MV-4-11 (cell line): ENCODE data around the gene CEACAM21.

Experiments
- DNase-seq: peaks from one replicate; lab custom pipeline; 2025; lab: John Stamatoyannopoulos, UW

Gene CEACAM21

DNA sequence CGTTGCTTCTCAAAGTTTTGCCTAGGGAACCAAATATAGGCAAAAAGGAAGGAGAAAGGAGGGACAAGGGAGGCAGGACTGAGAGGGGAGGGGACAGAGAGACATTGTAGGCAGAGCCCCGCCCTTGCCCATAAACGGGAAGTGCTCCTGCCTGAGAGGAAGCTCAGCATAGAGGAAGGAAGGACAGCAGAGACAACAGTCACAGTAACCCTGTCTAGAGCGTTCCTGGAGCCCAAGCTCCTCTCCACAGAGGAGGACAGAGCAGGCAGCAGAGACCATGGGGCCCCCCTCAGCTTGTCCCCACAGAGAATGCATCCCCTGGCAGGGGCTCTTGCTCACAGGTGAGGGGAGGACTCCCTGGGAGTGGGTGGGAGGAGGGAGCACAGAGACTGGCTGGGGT, at the start of gene CEACAM21:
Gene CEACAM21 (plus strand): TSS at position 169 of the 400 bp plus-strand sequence. CDS start 109 bp downstream, at position 278.
- DNase-seq, result peak; percentile 96

DNA sequence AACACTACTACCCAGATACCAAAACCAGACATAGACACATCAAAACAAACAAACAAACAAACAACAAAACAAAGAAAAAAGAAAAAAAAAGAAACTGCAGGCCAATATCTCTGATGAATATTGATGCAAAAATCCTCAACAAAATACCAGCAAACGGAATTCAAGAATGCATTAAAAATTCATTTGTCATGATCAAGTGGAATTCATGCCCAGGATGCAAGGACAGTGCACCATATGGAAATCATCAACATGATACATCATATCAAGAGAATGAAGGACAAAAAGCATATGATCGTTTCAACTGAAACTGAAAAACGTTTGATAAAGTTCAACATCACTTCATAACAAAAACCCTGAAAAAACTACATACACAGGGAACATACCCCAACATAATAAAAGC, 48.9 kb upstream of the CEACAM21 start:
- DNase-seq, result no peak

DNA sequence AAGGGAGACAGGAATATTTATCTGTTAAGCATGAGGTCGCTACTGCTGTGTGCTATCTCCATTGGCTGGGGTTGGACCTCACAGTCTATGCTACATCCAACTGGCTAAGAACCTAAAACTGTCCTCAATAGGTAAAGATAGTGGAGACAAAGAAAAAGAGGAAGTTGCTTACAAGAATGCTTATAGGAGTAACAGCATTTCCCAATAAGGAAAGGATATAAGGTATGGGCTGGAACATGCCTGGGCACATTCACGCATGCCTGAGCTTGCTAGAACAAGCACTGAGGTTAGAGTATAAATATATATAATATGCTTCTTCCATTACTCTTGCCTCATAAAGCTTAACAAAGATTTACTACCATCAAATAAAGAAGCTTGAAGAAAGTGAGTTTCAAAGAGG, 47.9 kb upstream of the CEACAM21 start:
- peak; percentile 83 for DNase-seq

DNA sequence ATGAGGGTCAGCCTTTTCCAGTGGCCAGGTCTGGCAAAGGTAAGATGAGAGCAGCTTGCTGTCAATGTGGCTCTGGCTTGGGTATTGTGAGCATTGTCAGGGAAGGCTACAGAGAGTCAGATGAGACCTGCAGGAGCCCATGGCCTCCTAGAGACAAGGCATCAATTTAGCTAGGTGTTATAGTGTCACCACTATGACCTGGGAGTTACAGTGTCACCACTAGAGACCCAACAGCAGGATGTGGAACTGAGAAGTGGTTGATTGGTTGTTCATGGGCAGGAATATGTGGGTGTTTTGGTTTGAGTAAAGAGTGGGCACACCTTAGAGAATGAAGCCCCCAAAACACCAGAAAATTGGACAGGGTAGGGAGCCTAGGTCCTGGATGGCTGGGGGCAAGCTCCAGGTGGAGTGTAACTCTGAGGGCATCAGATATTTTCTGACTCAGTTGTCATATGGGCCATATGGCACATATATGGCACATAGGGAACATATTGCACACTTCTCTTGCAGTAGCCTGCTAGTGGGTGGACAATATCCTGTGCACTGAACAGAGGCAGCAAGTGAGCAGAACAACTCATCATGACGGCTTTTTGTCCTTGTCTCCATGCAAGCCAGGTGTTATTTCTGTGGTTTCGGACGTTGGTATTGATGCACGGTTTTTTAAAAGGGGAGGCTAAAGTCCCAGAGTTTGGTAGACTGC, 46.3 kb upstream of the CEACAM21 start:
- DNase-seq, result no peak

DNA sequence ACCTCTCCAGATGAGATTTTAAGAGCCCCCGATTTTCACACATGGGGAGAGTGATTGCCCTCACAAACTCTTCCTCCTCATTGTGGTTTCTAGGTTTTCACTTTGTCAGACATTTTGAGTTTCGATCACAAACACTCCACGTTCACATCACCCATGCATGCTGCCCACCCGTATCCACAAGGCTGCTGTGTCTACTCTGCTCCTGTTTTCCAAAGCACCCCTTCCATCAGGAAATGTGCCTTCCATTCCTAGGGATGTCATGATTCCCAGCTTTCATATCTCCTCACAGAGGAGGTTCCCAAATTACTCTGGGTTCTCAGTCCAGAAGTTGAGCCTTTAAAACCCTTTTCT, 45.8 kb upstream of the CEACAM21 start:
- no peak for DNase-seq

DNA sequence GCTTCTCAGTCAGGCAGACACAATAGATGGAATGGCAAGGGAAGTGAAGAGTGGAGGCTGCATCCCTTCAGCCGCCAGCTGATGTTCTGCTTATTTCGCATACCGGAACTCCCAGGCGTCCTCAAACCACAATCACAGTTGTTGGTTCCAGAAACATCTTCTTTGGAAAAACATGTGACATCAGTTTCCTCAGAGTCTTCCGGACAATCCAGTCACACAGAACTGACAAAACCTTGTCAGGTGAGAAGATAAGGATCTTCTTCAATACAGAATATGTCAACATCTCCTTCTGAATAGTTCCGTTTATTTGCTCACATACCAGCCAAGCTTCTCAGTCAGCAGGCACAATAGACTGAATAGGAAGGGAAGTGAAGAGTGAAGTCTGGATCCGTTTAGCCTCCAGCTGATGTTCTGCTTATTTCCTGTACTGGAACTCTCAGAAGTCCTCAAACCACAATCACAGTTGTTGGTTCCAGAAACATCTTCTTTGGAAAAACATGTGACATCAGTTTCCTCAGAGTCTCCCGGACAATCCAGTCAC, 45.1 kb upstream of the CEACAM21 start:
- peak; percentile 86 for DNase-seq

DNA sequence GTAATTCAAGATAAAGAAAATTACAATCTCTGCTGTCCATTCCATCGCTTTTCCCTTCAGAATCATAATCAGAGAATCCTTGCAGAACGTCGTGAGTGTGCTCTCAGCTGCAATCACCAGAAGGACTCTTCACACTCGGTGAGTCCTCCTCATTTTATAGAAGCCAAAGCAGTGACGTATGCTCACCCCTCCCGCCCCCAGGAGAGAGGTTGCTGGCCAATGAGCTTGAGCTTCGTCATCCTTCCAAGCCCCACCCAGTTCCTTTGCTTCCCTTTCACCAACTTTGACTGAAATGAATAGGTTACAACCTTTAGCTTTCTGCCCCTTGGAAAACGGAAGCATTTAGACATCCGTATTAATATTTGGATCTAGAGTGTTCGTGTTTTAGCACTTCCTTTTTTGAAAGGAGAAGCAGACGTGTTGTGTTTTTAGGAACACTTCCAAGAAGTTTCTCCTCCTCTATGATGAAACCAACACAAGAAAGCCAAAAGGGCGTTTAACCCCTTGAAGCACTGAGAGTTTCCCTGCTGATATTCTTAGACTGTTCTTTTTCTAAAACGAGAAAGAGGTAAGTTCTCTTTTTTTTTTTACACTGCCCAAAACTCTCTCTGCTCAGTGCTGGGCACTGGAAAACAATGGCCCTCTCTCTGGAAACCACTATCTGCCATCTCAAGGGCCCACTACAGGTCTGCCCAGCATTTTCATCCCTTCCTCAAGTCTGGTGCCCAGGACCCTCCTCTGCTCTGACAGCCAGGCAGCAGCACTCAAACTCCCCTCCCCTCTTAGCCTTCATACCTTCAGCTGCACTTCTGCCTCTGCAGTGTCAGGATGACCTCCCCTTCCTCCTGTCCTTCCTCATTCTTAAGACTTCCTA, 44.3 kb upstream of the CEACAM21 start:
- DNase-seq, result peak; percentile 100

DNA sequence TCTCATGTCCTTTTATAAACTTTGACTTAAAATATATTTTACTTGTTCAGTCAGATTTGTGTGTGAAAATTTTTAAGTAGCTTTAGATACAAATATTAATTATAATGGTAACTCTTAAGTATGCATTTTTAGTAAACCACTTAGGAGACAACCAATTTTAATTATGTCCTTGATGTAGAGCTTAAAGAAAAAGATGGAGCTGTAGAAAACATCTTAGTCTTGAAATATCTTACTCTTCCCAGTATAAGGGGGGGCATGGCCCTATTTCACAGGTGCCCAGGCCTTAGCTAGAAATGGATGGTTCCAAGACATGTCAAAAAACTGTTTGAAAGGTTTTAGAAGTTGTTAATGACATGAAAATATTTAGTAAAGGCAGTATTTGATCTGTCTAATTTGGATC, 43.4 kb upstream of the CEACAM21 start:
- DNase-seq, result no peak

DNA sequence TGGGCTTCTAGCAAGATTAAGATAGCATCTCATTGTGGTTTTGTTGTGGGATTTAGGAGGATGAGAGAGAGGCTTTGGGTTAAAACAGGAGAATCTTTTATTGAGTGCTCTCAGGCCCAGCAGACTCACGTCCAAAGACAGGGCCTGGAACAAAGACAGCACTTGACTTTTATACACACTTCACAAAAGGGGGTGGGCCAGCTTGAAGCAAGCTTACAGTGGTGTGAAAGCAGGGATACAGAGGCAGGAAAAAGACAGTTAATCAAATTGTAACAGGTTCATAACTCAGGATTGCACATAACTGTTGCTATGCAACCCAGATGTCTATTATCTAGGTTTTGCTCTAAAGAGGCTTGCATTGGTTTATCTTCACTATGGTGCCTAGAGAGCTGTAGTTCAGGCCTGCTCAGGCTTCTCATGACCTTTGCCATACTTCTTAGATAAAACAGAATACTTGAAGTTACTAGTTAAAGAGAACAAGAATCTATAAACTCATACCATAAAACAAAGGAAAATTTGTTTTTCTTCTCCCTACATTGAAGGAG, 42.2 kb upstream of the CEACAM21 start:
- DNase-seq, result no peak

DNA sequence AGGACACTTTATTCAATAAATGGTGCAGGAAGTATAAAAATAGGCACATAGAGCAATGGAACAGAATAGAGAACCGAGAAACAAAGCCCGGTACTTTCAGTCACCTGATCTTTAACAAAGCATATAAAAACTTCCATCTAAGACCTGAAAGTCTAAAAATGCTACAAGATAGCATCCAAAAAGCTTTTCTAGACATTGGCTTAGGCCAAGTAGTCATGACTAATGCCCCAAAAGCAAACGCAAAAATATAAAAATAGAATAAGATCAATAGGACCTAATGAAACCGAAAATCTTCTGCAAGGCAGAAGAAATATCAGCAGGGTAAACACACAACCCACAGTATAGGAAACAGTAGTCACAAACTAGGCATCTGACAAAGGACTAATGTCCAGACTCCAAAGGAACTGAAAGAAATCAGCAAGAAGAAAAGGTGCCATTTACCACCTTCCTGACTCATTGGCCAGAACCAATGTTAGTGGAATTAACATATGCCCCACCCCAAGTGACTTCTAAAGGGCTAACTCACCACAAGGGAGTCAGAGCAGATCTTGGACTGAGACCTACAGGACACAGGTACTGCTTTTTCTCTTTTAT, 40.8 kb upstream of the CEACAM21 start:
- DNase-seq, result peak; percentile 75

DNA sequence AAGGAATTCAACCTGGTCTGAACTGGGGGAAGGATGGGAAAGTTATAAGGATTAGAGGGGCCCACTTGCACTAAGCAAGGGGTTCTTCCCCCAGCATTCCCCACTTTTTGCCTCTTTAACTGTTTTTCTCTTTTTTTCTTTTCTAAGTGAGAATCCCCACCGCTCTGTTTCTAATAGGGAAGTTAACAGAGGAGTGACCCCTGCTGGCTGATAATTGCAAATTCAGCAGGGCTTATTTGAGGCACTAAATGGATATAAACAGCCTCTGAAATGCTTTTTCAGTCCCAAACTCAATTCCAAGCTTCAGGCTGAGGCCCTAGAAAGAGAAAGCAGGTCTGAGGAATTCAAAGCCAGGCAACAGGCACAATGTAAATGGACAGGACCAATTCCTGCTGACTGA, 38.2 kb upstream of the CEACAM21 start:
- peak; percentile 69 for DNase-seq

DNA sequence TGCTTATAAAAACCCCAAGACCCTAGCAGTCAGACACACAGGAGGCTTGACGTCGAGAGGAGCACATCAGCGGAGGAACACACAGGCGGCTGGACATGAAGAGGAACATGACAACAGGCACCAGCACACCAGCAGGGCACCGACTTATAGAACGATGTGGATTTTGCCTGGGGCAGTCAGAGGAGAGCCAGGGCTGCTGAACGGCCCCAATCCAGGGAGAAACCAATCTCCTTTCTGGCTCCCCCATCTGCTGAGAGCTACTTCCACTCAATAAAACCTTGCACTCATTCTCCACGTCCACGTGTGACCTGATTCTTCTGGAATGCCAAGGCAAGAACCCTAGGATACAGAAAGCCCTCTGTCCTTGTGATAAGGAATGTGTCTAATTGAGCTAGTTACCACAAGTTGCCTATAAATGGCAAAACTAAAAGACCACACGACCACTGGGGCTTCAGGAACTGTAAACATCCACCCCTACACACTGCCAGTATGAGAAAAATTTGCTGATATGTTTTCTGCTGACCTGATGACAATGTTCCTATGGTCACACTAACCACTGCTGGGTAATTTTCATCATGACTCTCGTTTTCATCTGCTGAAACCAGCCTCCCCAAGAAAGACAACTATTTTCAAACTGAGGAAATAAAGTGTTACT, 35.8 kb upstream of the CEACAM21 start:
- DNase-seq, result no peak

DNA sequence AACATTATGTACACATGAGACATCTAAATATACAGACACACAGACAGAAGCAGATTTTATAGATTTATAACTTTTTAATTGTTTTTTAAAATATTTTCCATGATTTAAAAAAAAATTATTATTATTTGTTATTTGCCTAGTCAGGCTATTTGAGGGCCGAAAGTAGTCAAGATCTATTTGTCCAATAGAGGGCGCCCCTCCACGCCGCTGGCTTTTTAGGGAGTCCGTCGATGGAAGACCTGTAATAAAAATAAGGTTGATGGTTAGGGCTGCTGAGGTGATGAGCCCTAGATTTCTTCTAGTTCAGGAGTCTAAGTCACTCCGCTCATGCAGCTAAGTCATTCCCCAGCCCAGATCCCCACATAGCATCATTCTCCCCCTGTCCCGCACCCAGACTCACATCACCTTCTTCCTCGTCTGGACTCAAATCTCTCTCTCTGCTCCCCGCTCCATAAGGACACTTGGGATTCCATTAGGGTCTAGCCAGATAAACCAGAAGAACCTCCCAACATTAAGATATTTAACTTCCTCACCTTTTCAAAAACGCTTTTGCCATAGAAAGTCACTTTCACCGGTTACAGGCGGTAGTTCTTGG, 33.9 kb upstream of the CEACAM21 start:
- peak; percentile 69 for DNase-seq

DNA sequence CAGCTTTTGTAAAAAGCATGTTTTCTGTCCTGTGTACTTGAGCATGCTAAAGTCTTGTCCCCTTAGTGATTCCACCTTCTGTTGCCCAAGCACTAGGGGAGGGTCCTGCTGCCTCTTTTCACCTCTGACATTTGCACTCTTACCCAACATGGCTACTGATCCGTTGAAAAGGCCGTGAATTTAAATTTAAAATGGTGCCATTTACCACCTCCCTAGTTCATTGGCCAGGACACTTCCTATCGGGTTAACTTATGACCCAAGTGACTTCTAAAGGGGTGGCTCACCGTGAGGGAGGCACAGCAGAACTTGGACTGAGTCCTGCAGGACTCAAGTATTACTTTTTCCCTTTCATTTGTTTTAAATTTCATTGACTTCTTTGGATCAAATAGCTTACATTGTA, 33.3 kb upstream of the CEACAM21 start:
- peak; percentile 32 for DNase-seq

DNA sequence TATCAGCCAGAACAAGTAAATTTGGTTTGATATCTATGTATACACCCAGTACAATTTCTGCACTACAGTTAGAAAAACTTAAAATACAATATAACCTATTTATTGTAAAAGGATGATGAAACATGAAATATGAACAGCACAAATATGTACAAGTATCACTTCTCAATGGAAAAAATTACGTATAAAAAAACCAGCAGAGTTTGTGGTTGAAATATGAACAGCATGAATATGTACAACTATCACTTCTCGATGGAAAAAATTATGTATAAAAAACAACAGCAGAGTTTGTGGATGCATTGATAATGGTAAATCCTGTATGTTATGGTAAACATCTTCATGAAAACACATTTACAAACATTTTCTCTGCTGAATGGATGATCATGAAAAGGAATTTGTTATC, 32.4 kb upstream of the CEACAM21 start:
- peak; percentile 18 for DNase-seq

DNA sequence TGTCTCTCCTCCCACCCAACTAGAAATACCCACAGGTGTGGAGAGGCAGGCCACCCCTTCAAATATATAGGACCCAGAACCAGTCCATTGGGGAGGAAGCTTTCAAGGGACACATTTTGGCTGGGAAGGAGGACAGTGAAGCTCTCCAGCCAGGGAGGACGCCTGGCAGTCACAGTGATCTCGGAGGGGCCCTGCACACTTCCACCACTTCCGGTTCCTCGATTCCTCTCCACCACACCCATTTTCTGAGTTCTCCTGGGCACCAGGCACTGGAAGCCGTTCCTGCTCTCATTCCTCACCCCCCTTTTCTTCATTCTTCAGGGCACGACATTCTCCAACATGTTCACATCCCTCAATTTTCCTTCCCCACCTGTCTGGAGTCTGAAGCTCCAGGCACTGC, 30.4 kb upstream of the CEACAM21 start:
- peak; percentile 76 for DNase-seq

DNA sequence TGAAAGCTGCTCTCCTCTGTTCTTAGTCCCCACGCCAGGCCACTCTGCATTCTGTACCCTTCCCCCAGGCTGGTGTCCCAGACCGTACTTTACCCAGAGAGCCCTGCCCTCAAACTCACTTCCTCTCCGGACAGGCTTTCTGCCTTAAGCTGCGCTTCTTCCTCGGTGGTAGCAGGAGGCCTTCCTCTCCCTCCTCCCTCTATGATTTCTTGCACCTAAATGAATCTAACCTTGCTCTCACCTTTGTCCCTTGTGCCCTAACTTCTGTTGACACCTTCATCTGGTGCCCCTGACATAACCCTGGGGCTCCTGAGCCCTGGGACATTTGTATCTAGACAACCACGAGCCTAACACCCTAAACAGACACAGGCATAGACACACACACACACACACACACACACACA, 29.6 kb upstream of the CEACAM21 start:
- peak; percentile 88 for DNase-seq

DNA sequence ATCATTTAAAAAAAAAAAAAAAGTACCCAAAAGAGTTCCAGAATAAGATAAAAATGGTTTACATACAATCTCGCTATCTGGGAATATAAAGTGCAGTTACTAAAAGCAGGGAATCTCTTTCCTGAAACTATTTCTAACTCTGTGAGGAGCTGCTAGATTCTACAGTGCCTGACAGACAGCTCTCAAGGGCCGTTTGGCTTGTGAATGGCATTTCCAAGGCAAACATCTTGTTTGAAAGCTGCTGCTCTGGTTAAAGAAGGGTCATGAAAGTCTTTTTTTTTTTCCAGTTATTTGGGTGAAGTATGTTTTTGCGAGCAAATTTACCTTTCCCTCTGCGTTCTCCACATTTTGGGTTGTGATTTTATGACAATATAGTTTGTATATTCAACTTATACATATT, 29.0 kb upstream of the CEACAM21 start:
- DNase-seq, result no peak

DNA sequence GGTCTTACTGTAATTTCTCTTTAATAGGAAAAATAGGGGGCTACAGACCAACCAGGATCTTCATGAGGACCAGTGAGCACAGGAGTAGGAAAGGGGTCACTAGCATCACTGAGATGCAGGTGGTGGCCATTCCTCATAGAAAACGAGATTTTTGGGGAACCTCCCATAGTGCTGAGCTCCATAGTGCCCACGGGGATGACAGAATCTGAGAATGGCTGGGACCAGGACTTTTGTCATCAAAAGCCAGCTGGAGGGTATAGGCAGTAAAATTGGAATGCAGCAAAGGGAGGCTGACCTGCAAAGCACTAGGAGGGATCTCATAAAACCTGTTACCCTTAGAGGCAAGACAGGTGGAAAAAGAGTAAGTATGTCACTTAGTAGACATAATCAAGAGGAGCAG, 28.4 kb upstream of the CEACAM21 start:
- DNase-seq, result no peak

DNA sequence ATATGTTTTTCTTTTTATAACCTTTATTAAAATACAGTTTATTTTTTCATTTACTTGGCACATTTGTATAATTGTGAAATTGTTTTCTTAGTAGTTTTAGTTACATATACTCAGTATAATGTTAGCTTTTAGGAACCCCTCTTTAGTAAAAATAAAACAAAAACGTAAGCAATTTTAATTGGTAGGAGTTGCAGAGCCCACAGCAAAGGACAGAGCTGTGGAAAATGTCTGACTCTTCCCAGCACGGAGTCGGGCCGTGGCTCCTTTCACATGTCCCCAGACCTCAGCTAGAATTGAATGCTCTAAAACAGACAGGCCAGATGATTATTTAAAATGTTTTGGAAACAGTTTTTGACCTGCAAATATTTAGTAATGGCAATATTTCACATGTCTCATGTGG, 27.9 kb upstream of the CEACAM21 start:
- DNase-seq, result no peak

DNA sequence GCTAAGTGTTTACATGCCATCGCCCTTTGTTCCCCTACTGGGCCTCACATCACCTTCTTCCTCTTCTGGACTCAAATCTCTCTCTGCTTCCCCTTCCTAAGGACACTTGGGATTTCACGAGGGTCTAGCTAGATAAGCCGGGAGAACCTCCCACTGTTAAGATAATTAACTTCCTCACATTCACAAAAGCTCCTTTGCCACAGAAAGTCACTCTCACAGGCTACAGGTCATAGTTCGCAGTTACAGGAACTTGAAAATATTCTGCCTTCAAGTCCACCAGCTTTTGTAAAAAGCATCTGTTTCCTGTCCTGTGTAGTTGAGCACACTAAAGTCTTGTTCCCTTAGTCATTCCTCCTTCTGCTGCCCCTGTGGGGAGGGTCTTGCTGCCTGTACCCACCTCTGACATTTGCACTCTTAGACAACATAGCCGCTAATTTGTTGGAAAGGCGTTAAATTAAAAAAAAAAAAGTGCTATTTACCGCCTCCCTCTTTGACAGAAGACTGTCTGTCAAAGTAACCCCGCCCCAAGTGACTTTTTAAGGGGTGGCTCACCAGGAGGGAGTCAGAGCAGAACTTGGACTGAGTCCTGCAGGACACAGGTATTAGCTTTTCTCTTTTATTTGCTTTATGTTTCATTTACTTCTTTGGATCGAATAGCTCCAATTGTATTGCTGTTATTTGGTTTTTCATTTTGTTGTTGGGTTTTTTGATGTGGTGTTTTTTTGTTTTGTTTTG, 26.8 kb upstream of the CEACAM21 start:
- DNase-seq, result peak; percentile 98
